NK-92 (cell line): Measurements from ENCODE around the gene SPSB1.

Source experiments
- DNase-seq: peaks from one replicate; lab custom pipeline; 2025; ENCODE audit not compliant: unreplicated experiment; lab: John Stamatoyannopoulos, UW

Gene SPSB1

DNA sequence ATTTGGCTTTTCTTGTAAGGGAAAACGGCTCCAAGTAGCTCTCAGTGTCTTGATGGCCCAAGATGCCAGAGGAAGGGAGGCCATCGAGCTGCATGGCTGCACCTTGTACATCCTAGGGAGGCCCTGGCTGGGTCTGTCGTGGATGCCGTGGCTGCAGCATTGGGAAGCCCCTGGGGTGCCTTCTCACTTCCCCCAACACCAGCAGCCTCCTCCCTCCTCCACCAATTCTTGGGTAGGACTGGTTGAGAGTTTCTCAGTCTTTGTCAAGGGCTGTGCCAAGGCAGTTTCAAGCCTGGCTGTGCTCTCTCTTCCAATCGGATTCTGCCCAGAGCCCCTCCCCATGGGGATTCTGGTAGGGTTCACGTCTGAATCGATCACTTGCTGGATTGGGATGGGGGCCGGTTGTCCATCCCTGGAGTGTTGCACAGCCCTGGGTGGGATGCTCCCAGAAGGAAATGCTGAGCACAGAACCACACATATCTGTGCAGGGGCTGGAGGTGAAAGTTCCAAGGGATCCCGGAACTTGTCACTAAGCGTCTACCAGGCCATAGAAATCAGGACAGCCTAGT lies 14.0 kb upstream of the SPSB1 start:
- no peak for DNase-seq

DNA sequence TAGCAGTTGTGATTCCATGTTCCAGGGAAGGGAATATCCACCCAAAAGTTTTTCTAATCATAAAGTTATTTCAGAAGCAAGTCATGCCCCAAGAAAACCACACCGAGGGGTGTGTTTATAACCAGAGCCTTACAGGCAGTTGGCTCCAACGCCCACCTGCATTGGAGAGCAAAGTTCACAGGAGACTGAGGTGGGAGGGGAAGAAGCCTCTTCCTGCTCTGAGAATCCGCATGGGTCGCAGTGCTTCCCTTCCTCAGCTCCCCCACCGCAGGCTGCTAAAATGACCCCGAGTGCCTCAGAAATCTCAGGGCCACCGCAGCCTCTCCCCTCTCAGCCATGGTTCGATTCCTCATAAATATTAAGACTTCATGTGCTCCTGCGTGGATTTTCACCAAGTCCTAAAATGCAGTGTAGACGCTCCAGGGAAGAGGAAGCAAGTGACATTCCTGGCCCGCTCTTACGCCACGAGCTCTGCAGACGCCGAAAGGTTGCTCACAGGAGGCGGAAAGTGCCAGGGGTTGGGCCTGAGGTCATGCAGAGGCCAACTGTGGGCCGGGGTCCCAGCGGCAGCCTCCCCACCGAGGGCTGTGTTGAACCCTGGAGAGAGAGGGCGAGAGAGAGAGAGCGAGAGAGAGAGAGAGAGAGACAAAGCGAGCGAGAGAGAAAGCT lies 13.4 kb upstream of the SPSB1 start:
- no peak for DNase-seq

- no peak for DNase-seq
Observed at GRCh38 chr1:9280015-9280860, 12.5 kb upstream of the SPSB1 start.

- no peak for DNase-seq
Observed at GRCh38 chr1:9281071-9281827, 11.4 kb upstream of the SPSB1 start.

- DNase-seq = no peak
Observed at GRCh38 chr1:9281908-9282695, 10.6 kb upstream of the SPSB1 start.

DNA sequence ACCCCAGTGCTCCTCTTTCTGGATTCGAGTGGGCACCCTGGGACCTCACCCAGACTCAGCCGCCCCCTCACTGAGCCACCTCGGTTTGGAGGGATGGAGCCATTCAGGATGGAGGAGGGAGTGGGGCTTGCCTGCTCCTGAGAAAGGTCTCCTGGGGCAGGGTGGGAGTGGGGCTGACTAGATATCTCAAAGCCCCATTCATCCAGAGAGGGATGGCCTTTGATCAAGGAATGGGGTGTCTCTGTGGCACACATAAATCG lies 10.1 kb upstream of the SPSB1 start:
- no peak for DNase-seq

DNA sequence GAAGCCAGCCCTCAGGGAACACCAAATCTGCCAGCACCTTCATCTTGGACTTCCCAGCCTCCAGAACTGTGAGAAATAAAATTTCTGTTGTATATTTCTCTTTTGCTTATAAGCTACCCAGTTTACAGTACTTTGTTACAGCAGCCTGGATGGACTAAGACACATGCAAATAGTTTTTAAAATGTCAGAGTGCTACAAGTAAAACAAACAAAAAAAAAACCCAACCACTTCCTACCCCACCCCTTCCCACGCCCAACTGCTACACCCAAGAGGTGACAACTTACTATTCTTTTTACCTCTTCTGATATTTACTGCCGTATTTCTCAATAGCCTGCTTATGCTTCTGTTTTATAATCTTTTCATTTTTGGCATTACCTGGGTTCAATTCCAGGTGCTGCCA lies 8.6 kb upstream of the SPSB1 start:
- DNase-seq = no peak

DNA sequence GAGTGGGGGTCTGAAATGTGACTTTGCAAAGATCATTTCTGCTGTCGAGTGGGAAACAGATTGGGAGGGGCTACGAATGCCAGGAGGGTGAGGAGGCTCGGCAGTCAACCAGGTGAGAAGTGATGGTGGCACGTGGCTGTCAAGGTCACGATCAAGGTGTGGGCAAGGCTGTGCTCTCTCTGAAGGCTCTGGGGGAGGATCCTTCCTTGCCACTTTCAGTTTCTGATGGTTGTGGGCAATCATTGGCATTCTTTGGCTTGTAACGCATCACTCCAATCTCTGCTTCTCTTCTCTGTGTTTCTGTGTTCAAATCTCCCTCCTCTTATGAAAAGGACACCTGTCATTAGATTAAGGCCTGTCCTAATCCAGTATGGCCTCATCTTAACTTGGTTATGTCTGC lies 6.1 kb upstream of the SPSB1 start:
- DNase-seq = no peak

GRCh38 chr1:9289090-9289534 lies 3.6 kb upstream of the SPSB1 start:
- no peak for DNase-seq

DNA sequence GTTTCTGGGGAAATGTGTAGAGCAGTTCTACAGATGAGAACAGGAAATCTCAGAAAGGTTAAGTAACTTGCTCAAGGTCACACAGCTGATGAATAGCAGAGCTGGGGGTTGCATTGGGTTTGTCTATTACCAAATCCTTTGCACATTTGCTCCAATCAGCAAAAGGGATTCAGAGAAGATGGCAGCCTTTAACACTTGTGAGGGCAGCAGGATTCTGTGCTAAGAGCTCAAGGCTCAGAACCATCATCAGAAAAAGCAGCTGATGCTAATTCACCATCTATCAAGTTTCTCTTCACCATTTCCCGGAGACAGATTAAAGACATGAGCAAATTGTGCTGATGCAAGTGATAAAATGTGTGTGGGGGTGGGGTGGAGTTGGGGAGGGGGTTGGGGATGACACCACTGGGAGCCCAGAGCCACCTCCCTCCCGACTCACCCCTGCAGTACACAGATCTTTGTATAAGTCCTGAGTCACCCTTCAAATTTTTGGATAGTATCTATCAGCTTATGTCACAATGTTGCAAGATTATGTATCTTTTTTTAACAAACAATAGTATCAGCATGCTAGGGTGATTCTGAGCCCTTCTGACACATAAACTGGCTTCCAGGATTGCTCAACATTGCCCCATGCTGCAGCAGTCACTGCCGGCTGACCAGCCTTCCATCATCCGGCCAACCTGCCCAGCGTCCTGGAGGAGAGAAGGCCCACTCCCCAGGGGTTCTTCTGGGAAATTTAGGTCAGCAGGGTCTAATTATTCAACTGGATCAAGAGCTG lies 2.8 kb upstream of the SPSB1 start:
- no peak for DNase-seq

GRCh38 chr1:9291914-9292360 lies 757 bp upstream of the SPSB1 start:
- DNase-seq = no peak

DNA sequence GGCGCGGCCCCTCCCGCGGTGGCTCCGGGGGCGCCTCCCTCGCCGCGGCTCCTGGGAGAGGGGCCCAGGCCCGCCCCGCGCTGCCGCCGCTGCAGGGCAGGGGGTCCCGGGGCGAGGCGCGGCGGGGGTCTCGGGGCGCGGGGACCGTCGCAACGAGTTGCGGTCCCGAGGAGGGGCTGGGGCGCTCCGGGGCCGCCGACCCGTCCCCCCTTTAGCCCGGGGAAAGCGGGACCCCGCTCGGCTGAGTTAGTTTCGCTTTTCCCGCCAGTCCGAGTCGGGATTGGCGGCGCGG lies 493 bp downstream of the SPSB1 start:
- no peak for DNase-seq

DNA sequence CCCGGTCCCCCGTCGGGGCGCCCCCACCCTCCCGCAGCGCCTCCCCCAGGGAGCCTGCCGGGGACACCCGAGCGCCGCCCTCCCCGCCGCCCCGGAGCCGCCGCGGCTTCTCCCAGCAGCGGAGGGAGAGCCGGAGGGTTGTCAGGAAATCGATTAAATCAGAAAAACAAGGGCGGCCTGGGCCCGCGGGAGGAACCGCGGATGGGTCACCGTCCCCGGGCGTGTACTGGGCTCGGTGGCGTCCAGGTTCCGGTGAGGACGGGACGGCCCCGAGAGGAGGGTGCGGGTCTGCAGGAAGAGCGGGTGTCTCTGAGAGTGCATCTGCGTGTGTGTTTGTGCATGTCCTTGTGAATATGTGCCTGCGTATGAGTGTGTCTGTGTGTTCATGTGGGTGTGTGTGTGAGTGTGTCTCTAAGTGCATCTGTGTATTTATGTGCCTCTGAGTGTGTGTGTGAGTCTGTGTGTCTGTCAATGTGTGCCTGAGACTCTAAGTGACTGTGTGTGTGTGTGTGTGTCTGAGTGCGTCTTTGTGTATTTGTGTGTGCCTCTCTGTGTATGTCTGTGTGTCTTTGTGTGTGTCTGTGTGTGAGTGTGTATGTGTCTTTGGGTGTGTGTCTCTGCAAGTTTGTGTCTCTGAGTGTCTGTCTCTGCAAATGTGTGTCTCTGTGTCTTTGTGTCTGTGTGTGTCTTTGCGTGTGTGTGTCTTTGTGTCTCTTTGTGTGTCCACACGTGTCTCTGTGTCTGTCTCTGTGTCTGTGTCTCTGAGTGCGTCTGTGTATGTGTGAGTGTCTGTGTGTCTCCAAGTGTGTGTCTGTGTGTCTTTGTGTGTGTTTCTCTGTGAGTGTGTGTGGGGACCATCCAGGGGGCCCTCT lies 1.1 kb downstream of the SPSB1 start:
- no peak for DNase-seq

GRCh38 chr1:9294405-9294773 lies 1.7 kb downstream of the SPSB1 start:
- no peak for DNase-seq

- no peak for DNase-seq
Observed at GRCh38 chr1:9294910-9295636, 2.4 kb downstream of the SPSB1 start.

DNA sequence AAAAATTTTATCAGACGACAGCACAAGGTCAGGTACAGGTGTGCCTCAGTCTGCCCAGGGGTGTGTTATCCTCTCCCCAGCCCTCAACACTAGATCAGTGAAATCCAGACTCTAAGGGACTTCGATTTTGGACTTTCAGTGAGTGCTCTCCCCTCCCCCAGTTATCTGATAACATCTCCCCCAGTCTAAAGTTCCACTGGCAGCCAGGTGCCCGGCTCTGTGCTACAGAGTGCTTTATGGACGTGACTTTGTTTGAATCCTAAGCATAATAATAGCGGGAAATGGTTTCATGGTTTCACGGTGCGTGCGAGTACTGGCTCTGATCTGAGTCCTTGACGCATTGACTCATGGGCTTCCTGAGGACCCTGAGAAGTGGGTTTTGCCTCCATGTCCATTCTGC lies 3.2 kb downstream of the SPSB1 start:
- no peak for DNase-seq

DNA sequence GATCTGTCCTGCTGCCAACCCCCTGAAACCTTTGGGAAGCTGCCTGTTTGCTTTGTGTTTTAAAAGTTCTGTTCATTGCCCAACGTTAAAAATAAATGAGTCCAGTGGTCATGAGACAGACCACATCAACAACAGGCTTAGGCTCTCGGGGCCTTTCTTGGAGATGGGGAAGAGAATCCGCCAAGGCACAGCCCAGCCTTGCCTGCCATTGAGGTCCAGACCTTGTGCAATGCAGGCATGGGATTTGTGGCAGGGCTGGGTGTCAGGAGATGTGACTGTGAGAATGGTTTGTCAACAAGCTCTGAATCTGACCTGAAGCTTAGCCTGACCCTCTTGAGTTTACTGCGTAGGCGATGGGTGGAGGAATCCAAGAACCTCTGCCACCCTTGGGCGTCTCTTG lies 4.2 kb downstream of the SPSB1 start:
- DNase-seq = no peak

DNA sequence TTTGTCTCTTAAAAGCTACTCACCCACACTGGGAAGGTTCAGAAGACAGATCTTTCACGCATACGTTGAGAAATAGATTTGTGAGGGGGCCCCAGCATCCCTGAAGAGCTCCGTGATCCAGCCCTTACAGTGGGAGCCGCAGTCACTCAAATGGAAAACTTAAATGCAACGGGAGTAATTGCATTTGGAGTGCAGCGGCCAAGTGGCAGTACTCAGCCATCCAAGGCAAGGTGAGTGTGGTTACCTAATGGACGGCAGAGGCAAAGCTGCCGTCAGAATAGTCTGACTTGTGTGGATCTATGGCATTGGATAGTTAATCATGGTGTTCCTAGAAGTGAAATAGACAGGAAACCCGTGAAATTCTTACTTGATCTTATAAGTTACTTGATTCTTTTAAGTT lies 5.1 kb downstream of the SPSB1 start:
- DNase-seq = no peak

GRCh38 chr1:9298282-9298681 lies 5.6 kb downstream of the SPSB1 start:
- no peak for DNase-seq
